ENCODE data around the gene BCL11A. TPM values are rescaled to one million over a fixed set of nuclear protein-coding genes. Genes with fewer than 3 reads are reported as not detected.

Gene BCL11A
- total and polyA plus RNA-seq, 4 donors, result 0.08 to 8.5 (median 0.47) TPM

- DNase-seq (ENCODE audit: low spot score), result no peak
- H3K27ac ChIP-seq (ENCODE audit: low read depth in 1 of 2, low read length in 2 of 2), result no peak overlapping the region
- H3K27me3 ChIP-seq (ENCODE audit: control insufficient read depth in 4 of 4, insufficient read depth in 4 of 4, low read length in 3 of 4), result no peaks in the 10 kb centered on the region
- no peaks in the 10 kb centered on the region for H3K9me3 ChIP-seq (ENCODE audit: control insufficient read depth in 4 of 4, low read length in 3 of 4)
- H3K4me3 ChIP-seq (ENCODE audit: low read depth in 1 of 3, low read length in 3 of 3), result no peak overlapping the region
- no peak overlapping the region for H3K9ac ChIP-seq (ENCODE audit: low read depth in 1 of 2, low read length in 2 of 2)
- no peak for TF ChIP-seq RAD21 (IDR thresholded peaks at IDR 0.05)
- TF ChIP-seq, protein P1, sequence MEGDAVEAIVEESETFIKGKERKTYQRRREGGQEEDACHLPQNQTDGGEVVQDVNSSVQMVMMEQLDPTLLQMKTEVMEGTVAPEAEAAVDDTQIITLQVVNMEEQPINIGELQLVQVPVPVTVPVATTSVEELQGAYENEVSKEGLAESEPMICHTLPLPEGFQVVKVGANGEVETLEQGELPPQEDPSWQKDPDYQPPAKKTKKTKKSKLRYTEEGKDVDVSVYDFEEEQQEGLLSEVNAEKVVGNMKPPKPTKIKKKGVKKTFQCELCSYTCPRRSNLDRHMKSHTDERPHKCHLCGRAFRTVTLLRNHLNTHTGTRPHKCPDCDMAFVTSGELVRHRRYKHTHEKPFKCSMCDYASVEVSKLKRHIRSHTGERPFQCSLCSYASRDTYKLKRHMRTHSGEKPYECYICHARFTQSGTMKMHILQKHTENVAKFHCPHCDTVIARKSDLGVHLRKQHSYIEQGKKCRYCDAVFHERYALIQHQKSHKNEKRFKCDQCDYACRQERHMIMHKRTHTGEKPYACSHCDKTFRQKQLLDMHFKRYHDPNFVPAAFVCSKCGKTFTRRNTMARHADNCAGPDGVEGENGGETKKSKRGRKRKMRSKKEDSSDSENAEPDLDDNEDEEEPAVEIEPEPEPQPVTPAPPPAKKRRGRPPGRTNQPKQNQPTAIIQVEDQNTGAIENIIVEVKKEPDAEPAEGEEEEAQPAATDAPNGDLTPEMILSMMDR (IDR thresholded peaks at IDR 0.05; ENCODE audit: low read depth, low read length, missing input control), result no peak
- TF ChIP-seq RXRA (IDR thresholded peaks at IDR 0.05), result no peak
- TF ChIP-seq GABPA (IDR thresholded peaks at IDR 0.05 in 1 of 2, conservative IDR thresholded peaks at IDR 0.05 in 1 of 2), result no peak
- TF ChIP-seq FOXA2 (IDR thresholded peaks at IDR 0.05), result no peak
- 86% methylated on average over 4 of the region's 4 CpGs for WGBS
- no peaks in the 10 kb centered on the region for H3K4me1 ChIP-seq (ENCODE audit: control insufficient read depth in 4 of 4, insufficient read depth in 4 of 4, low read length in 3 of 4)
- no peaks in the 10 kb centered on the region for H3K36me3 ChIP-seq (ENCODE audit: control insufficient read depth in 4 of 4, insufficient read depth in 3 of 4, low read depth in 1 of 4, low read length in 3 of 4)
These were observed 123.8 kb downstream of the BCL11A start for GRCh38 chr2:60429681-60430080.

DNA sequence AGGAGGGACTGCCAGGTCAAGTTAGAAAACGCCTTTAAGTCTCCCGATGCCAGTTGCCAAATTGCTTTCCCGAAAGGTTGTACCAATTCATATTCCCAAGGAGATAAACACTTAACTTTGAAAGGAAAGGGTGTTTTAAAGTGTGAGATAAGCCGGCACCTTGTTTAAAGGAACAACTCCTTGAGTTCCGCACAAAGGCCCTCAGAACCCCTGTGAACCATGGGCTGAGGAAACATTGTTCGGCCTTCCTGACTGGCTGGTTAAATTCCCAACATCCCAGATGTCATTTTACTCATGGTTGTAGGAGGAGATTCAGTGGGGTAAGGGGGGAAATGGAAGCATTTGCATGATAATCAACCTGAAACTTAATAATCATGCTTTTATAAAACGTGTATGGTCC is 126.6 kb downstream of the BCL11A start:
- TF ChIP-seq HNF4A (conservative IDR thresholded peaks at IDR 0.05) (no peak), MAX (IDR thresholded peaks at IDR 0.05) (no peak), GABPA (IDR thresholded peaks at IDR 0.05 in 1 of 2, conservative IDR thresholded peaks at IDR 0.05 in 1 of 2) (no peak), REST (IDR thresholded peaks at IDR 0.05) (no peak), SP1 (IDR thresholded peaks at IDR 0.05) (no peak), FOXA1 (IDR thresholded peaks at IDR 0.05) (no peak), RAD21 (IDR thresholded peaks at IDR 0.05) (no peak), TAF1 (conservative IDR thresholded peaks at IDR 0.05) (no peak), NR2F2 (IDR thresholded peaks at IDR 0.05) (no peak)
- TF ChIP-seq, protein P2, sequence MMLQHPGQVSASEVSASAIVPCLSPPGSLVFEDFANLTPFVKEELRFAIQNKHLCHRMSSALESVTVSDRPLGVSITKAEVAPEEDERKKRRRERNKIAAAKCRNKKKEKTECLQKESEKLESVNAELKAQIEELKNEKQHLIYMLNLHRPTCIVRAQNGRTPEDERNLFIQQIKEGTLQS (IDR thresholded peaks at IDR 0.05), result no peak
- TF ChIP-seq, protein P1 (IDR thresholded peaks at IDR 0.05; ENCODE audit: low read depth, low read length, missing input control), result no peak
- DNase-seq (ENCODE audit: low spot score), result no peak
- H3K4me3 ChIP-seq (ENCODE audit: low read depth in 1 of 3, low read length in 3 of 3), result no peak overlapping the region
- no peaks in the 10 kb centered on the region for H3K27me3 ChIP-seq (ENCODE audit: control insufficient read depth in 4 of 4, insufficient read depth in 4 of 4, low read length in 3 of 4)
- 93% methylated on average over 7 of the region's 7 CpGs for WGBS
- no peak overlapping the region for H3K9ac ChIP-seq (ENCODE audit: low read depth in 1 of 2, low read length in 2 of 2)
- H3K36me3 ChIP-seq (ENCODE audit: control insufficient read depth in 4 of 4, insufficient read depth in 3 of 4, low read depth in 1 of 4, low read length in 3 of 4), result peaks cover 0 to 1% (median 0%) of the 10 kb centered on the region in 4 donors
- no peaks in the 10 kb centered on the region for H3K4me1 ChIP-seq (ENCODE audit: control insufficient read depth in 4 of 4, insufficient read depth in 4 of 4, low read length in 3 of 4)
- no peak overlapping the region for H3K27ac ChIP-seq (ENCODE audit: low read depth in 1 of 2, low read length in 2 of 2)
- no peaks in the 10 kb centered on the region for H3K9me3 ChIP-seq (ENCODE audit: control insufficient read depth in 4 of 4, low read length in 3 of 4)

Measured in liver (tissue), 9 donors.